IMR-90 (cell line): Measurements from ENCODE around the gene PTEN. TPM values are rescaled to one million over a fixed set of nuclear protein-coding genes. Genes with fewer than 3 reads are reported as not detected.

Experiments
- ATAC-seq: fragments of 200-7000 bp; cut with Tn5 transposase; 2 replicates; pipeline ENCODE4 v1.9.1; 2020; ENCODE audit warnings: low read depth, mild to moderate bottlenecking, moderate library complexity
- BruUV-seq: library from RNA; stranded (reverse); fragments of 400-500 nt; replicated peaks from 2 replicates; lab custom pipeline; 2021; lab: Mats Ljungman, UMichigan
- CTCF ChIA-PET: fragments of 300-600 bp; formaldehyde crosslinking; extraction: SDS; loops from one replicate; lab custom pipeline; 2021; ENCODE audit warnings: antibody characterized with exemption; lab: Yijun Ruan, JAX
- POLR2A ChIA-PET: fragments of 300-600 bp; sonication (Branson Sonifier 250); formaldehyde crosslinking; loops from one replicate; lab custom pipeline; 2022; ENCODE audit warnings: antibody characterized with exemption; ENCODE audit not compliant: unreplicated experiment; lab: Charles Lee
- DNase-seq: peaks from one replicate; pipeline ENCODE4 v3.0.0; 2013
- H2AFZ ChIP-seq: replicated peaks from 2 replicates; pipeline ENCODE3; 2013; ENCODE audit warnings: low read length, mild to moderate bottlenecking; ENCODE audit not compliant: poor library complexity
- H2AK5ac ChIP-seq: 2 replicates; pipeline ENCODE4 v1.6.1; 2013; ENCODE audit warnings: low read depth, low read length, inconsistent platforms
- H2AK9ac ChIP-seq: replicated peaks from 2 replicates; pipeline ENCODE3; 2013; ENCODE audit warnings: mild to moderate bottlenecking, low read depth, low read length, moderate library complexity; ENCODE audit not compliant: poor library complexity
- H2BK120ac ChIP-seq: 2 replicates; pipeline ENCODE4 v1.6.1; 2013; ENCODE audit warnings: low read depth, low read length, inconsistent platforms
- H2BK15ac ChIP-seq: 3 replicates; pipeline ENCODE4 v1.6.1; 2013; ENCODE audit warnings: low read depth, low read length, inconsistent platforms
- H2BK20ac ChIP-seq: 2 replicates; pipeline ENCODE4 v1.6.1; 2013; ENCODE audit warnings: low read depth, mild to moderate bottlenecking, inconsistent platforms, low read length, moderate library complexity
- H2BK5ac ChIP-seq: 2 replicates; pipeline ENCODE4 v1.6.1; 2013; ENCODE audit warnings: mild to moderate bottlenecking, low read depth, low read length, inconsistent platforms; ENCODE audit not compliant: poor library complexity, severe bottlenecking
- H3K14ac ChIP-seq: replicated peaks from 2 replicates; pipeline ENCODE4 v1.6.1; 2013; ENCODE audit warnings: low read depth, low read length, inconsistent platforms
- H3K18ac ChIP-seq: 2 replicates; pipeline ENCODE4 v1.6.1; 2013; ENCODE audit warnings: low read depth, low read length, control low read depth
- H3K23ac ChIP-seq: 2 replicates; pipeline ENCODE4 v1.6.1; 2013; ENCODE audit warnings: low read depth, low read length, inconsistent platforms
- H3K27ac ChIP-seq: 2 replicates; pipeline ENCODE4 v1.5.1; 2013; ENCODE audit warnings: mild to moderate bottlenecking, control low read depth, low read length; ENCODE audit not compliant: insufficient read depth
- H3K27me3 ChIP-seq: 2 replicates; pipeline ENCODE4 v1.6.1; 2013; ENCODE audit warnings: low read length; ENCODE audit not compliant: control insufficient read depth, insufficient read depth
- H3K36me3 ChIP-seq: 2 replicates; pipeline ENCODE4 v1.6.1; 2013; ENCODE audit warnings: low read length, mixed read lengths; ENCODE audit not compliant: control insufficient read depth, insufficient read depth
- H3K4ac ChIP-seq: 2 replicates; pipeline ENCODE4 v1.6.1; 2013; ENCODE audit warnings: low read depth, low read length, inconsistent platforms
- H3K4me1 ChIP-seq: 2 replicates; pipeline ENCODE4 v1.6.1; 2013; ENCODE audit warnings: low read length, mixed read lengths; ENCODE audit not compliant: control insufficient read depth, insufficient read depth
- H3K4me2 ChIP-seq: 2 replicates; pipeline ENCODE4 v1.6.1; 2013; ENCODE audit warnings: low read depth, mild to moderate bottlenecking, control low read depth, low read length, moderate library complexity
- H3K4me3 ChIP-seq: 2 replicates; pipeline ENCODE4 v1.5.1; 2013; ENCODE audit warnings: low read depth, mild to moderate bottlenecking, control low read depth, low read length, moderate library complexity; ENCODE audit not compliant: insufficient read depth
- H3K56ac ChIP-seq: 2 replicates; pipeline ENCODE4 v1.6.1; 2013; ENCODE audit warnings: low read length, inconsistent platforms; ENCODE audit not compliant: insufficient read depth; ENCODE audit errors: extremely low read depth
- H3K79me1 ChIP-seq, 2 experiments: 2 replicates each; pipeline ENCODE4 v1.6.1; 2013; ENCODE audit warnings: low read length in 2 of 2, inconsistent platforms in 1 of 2, low read depth in 1 of 2
- H3K9ac ChIP-seq: 2 replicates; pipeline ENCODE4 v1.6.1; 2013; ENCODE audit warnings: low read depth, low read length, control low read depth
- H3K9me1 ChIP-seq: 2 replicates; pipeline ENCODE4 v1.6.1; 2013; ENCODE audit warnings: low read length, inconsistent platforms; ENCODE audit not compliant: insufficient read depth
- H3K9me3 ChIP-seq: 2 replicates; pipeline ENCODE4 v1.6.1; 2013; ENCODE audit warnings: low read length; ENCODE audit not compliant: control insufficient read depth, insufficient read depth
- H4K20me1 ChIP-seq: 2 replicates; pipeline ENCODE4 v1.6.1; 2013; ENCODE audit warnings: low read length, inconsistent platforms; ENCODE audit not compliant: insufficient read depth
- H4K5ac ChIP-seq: 2 replicates; pipeline ENCODE4 v1.6.1; 2013; ENCODE audit warnings: mild to moderate bottlenecking, low read depth, low read length, control low read depth
- H4K8ac ChIP-seq, 2 experiments: 2 replicates each; pipeline ENCODE4 v1.6.1; 2013; ENCODE audit warnings: low read depth in 2 of 2, low read length in 2 of 2, control low read depth in 1 of 2, inconsistent platforms in 1 of 2
- H4K91ac ChIP-seq: 2 replicates; pipeline ENCODE4 v1.6.1; 2013; ENCODE audit warnings: low read depth, low read length, inconsistent platforms; ENCODE audit not compliant: insufficient read depth
- CEBPB ChIP-seq: IDR thresholded peaks from 2 replicates; pipeline ENCODE4 v1.6.1; 2012; ENCODE audit warnings: low read depth, low read length, improper control_type of control experiment
- CHD1 ChIP-seq: IDR thresholded peaks from 2 replicates; pipeline ENCODE4 v1.6.1; 2012; ENCODE audit warnings: low read depth, low read length, improper control_type of control experiment
- WGBS, 2 experiments: methylation state at CpG; one replicate each; pipeline versions ENCODE4 v1.1.5 to v1.1.7; 2013; ENCODE audit warnings: missing lambda C conversion rate in 2 of 2; ENCODE audit not compliant: insufficient read length in 1 of 2; ENCODE audit errors: extremely low coverage in 2 of 2; 5-methylcytosine and 5-hydroxymethylcytosine counted together
- dilution Hi-C: fragments of 300-500 bp; cut with HindIII; formaldehyde crosslinking; loops from one replicate; pipeline ENCODE4 v1.14.3; 2018; ENCODE audit warnings: low sequenced_read_pairs; ENCODE audit not compliant: unreplicated experiment
- in situ Hi-C: fragments of 300-500 bp; cut with MboI; formaldehyde crosslinking; loops from 3 replicates; pipeline ENCODE4 v1.14.3; 2019; ENCODE audit warnings: low sequenced_read_pairs, inconsistent platforms, mixed read lengths
- intact Hi-C: fragments of 100-400 bp; cut with micrococcal nuclease; formaldehyde crosslinking; loops from 2 replicates; pipeline ENCODE4 v1.10.0; 2022
- polyA plus RNA-seq, 3 experiments: library from polyadenylated mRNA; depleted of rRNA; stranded (reverse); fragments of >200 nt; gene quantifications; 2 replicates each; pipeline ENCODE4 v1.2.3, GENCODE V29; 2012; ENCODE audit warnings: low replicate concordance in 1 of 3
- total RNA-seq: library from RNA; depleted of rRNA; stranded (reverse); fragments of >200 nt; gene quantifications from 2 replicates; pipeline ENCODE4 v1.2.3, GENCODE V29; 2012

The PTEN gene
- total and polyA plus RNA-seq, 2 of the 4 experiments (the other 2 are of a cell fraction): 12.0 to 38.9 TPM

DNA sequence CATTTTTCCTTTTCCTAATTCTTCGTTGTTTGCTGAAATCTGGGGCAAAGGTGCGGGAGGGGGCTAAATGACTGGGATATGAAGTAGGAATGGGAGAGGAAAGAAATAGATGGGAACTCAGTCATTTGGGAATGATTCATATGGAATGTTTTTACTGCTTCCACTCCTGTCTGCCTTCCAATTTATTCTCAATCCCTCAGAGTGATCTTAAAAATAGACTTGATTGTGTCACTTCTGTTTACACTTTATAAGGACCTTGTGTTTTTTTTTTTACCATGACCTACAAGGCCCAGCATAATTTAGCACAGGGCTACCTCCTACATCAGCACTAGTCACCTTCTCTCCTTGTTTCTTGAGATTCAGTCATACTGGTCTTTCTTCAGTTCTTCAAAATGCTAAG lies 97.9 kb downstream of the PTEN start:
- WGBS, 2 experiments: no CpG with 5 or more reads among the region's 2 CpGs
- no TSS peak for BruUV-seq
- Histone ChIP-seq H2AFZ (no peak overlapping the region), H3K27ac (no peak overlapping the region), H4K5ac (no peak overlapping the region), H3K9me1 (no peaks in the 10 kb centered on the region), H3K9ac (no peak overlapping the region), H4K91ac (no peak overlapping the region), H3K4me3 (no peak overlapping the region), H3K14ac (no peak overlapping the region), H2BK5ac (peak overlapping the region; percentile 49), H2BK15ac (no peak overlapping the region), H4K20me1 (peaks cover 6% of the 10 kb centered on the region; the same call in 1 of the 2 replicates), H3K18ac (no peak overlapping the region), H2AK9ac (no peak overlapping the region), H3K56ac (no peak overlapping the region), H3K9me3 (no peaks in the 10 kb centered on the region), H3K79me1 (peaks cover 5 to 23% of the 10 kb centered on the region in 2 experiments; a peak in 3 of 4 replicates), H3K36me3 (peaks cover 18% of the 10 kb centered on the region), H3K4me1 (no peaks in the 10 kb centered on the region; the same call in 1 of the 2 replicates), H2BK120ac (no peak overlapping the region), H3K4me2 (no peak overlapping the region; the same call in 1 of the 2 replicates), H3K27me3 (no peaks in the 10 kb centered on the region), H3K23ac (no peak overlapping the region), H3K4ac (no peak overlapping the region; the same call in 1 of the 2 replicates), H4K8ac (no peak overlapping the region), H2AK5ac (no peak overlapping the region), H2BK20ac (no peak overlapping the region)
- intact Hi-C loops (loop anchor here (5.0 kb wide), 1 partner anchor 94 kb away; no protein-coding TSS in a partner anchor), in situ Hi-C loops (no loop called here), dilution Hi-C loops (no loop called here)
- ChIA-PET CTCF (no interaction called here), POLR2A (interaction anchor here (0.6 kb wide), 1 partner anchor 83 kb away, joined by 3 read pairs; no protein-coding TSS in a partner anchor)
- DNase-seq (peak; percentile 78), ATAC-seq (peak; percentile 66)
- no peak for TF ChIP-seq CHD1
- peak; percentile 59 for TF ChIP-seq CEBPB
